HG03108 (cell line): ENCODE data around the gene NFKB1.

Source experiments
- ATAC-seq: cut with Tn5 transposase; IDR thresholded peaks from one replicate; pipeline ENCODE4 v1.9.1; 2021; ENCODE audit warnings: moderate library complexity; ENCODE audit not compliant: unreplicated experiment

The NFKB1 gene

DNA sequence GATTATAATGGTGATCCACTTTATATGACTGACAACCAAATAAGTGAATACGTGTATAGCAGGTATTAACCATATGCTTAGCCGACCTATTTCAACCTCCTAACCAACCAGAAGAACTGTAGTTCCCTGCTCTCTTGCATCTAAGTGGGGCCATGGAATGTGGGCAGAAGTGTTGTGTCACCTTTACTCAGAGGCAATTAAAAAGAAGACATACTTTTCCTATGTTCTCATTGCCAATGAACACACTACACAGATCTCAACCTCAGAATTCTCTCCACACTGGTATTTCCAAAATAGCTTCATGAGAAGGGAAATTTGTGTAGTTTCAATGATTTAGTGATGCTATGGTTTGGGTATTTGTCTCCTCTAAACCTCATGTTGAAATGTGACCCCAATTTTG lies 3.2 kb upstream of the NFKB1 start:
- no peak for ATAC-seq

GRCh38 chr4:102500352-102500695 lies 835 bp upstream of the NFKB1 start:
- no peak for ATAC-seq

DNA sequence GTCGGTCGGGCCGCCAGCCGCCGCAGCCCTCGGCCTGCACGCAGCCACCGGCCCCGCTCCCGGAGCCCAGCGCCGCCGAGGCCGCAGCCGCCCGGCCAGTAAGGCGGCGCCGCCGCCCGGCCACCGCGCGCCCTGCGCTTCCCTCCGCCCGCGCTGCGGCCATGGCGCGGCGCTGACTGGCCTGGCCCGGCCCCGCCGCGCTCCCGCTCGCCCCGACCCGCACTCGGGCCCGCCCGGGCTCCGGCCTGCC lies 213 bp downstream of the NFKB1 start:
- ATAC-seq = peak; percentile 27

- ATAC-seq = no peak
These were observed 1.3 kb downstream of the NFKB1 start for GRCh38 chr4:102502543-102502818.

- ATAC-seq = no peak
These were observed 2.2 kb downstream of the NFKB1 start for GRCh38 chr4:102503301-102503746.

DNA sequence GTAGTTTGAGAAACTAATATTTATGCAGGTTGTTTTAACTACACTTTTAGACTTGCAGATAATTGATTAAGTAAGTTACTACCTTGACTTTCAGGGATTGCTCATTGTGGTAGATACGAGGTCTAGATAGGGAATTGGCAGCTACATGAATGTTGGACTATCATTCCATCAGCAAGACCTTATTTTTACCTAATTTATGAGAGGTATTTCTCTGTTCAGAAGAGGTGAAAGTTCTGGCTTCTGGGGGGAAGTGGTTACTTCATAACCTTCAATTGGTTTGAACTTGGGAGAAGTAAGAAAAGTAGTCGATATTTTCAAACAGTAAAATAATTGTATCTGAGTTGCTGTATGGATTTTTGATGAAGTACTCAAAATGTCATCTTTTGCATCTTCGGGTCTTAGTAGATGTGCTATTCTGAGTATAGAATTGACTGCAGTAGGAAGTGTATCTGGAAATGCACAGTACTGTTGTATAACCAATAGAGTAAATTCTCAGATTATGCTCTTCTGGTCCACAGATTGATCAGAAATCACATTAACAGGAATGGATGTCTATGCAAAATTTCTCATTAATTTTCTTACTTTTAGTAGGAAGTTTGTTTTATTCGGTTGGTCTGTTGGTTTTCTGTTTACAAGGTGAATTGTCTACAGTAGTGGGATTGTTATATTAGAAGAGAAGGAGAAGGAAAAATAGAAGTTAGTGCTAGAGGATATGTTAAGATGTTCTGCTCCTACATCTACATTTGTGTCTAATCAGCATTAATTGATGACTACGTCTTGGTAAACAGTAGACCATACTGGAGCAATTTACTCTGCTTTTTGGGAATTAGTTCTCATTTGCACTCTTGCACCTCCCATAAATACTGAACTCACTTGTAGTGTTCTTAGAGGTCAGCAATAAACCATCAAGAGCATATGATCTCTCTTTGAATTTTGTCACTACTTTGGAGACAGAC lies 3.0 kb downstream of the NFKB1 start:
- ATAC-seq = no peak

DNA sequence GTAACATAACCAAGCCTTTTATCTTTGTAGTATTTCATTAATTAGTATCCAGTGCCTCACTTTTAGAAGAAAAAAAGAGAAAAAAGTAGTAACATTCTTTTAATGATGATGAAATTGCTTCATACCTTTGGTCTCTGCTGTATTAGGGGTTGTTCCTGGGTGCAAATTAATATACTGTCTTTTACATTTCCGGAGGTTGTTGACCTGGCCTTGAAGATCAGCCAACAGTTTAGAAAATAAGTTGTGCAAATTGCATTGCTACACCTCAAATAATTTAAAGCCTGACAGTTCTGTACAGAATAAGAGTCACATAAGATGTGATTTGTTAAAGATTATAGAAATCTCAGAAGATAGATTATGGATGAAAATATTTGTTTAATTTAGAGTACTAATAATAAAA lies 3.8 kb downstream of the NFKB1 start:
- ATAC-seq = no peak

DNA sequence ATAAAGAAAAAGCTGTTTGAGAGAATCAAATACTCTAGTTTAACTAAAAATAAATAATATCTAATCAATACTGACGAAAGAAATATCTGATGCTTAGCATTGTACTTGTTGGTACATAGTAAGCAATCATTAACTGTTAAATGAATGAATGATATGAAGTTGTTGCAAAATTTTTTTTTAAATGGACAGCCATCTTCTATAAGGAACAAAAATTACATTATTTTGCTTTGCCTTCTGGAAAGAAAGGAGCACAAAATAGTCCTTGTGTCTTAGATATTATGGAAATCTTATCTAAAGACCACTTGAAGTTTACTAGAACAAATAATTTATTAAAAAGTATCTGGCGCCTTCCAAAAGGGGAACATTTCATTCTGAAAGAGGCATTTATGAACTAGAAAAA lies 4.5 kb downstream of the NFKB1 start:
- no peak for ATAC-seq

DNA sequence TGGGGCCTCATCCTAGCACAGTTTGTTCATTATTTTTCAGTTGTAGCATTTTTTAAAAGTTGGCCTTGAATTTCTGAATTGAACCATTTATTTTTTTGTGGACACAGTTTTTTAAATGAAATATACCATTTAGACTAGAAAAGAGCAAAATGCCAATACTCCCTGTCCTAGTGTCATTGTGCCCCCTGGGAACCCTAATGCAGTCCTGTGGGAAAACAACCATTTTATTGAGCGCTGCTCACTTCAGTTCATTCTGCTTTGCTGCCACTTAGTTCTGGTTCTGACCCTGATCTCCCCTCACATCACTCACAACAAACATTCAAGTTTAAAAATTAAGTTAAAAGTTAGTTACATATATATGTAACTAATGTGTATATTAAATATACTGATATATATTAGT lies 5.4 kb downstream of the NFKB1 start:
- ATAC-seq = no peak

DNA sequence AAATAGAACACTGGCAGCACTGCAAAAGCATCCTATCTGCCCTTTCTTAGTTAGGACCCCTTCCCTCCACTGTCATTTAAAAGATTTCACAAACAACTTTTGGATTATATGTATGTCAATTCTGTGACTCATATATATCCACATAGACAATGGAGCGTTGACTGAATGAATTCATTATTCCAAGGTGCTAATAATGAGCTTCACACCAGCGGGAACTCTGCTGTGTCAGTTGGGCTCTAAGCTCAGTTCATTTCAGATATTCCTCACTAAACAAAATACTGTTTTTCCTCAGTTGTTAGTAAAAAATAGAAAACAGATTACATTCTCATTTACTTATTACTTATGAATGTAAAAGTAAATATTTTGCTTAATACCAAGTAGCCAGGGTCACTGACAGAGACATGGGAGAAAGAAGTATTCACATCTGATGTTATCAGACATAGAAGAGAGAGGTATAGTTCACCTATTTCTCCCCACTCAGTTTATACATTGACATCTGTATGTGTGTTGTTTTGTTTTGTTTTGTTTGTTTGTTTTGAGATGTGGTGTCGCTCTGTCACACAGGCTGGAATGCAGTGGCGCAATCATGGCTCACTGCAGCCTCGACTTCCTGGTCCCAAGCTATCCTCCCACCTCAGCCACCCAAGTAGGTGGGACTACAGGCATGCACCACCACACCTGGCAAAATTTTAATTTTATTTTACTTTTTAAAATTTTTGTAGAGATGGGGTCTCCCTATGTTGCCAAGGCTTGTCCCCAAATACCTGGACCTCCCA lies 10.9 kb downstream of the NFKB1 start:
- ATAC-seq = no peak

- ATAC-seq = no peak
These were observed 13.3 kb downstream of the NFKB1 start for GRCh38 chr4:102514298-102514964.

DNA sequence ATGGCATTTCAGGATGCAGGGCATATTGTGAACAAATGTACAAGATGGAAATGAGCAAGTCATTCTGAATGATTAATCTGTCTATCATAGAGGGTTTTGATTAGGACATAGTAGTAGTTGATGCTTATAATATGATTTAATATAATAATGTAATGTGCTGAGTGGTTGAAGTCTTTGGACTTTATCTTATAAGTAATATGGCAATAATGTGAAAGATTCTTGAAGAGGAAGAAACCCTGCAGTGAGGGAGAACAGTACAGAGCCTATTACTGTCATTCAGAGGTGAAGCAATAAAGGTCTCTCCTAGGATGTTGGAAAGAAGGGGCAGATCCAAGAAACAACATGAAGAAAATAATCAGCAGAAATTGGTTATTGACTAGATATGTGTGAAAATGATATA lies 16.6 kb downstream of the NFKB1 start:
- ATAC-seq = no peak

- ATAC-seq = no peak
These were observed 17.6 kb downstream of the NFKB1 start for GRCh38 chr4:102518703-102519131.

GRCh38 chr4:102519925-102520324 lies 18.8 kb downstream of the NFKB1 start:
- ATAC-seq = no peak

GRCh38 chr4:102521570-102521969 lies 20.4 kb downstream of the NFKB1 start:
- no peak for ATAC-seq

DNA sequence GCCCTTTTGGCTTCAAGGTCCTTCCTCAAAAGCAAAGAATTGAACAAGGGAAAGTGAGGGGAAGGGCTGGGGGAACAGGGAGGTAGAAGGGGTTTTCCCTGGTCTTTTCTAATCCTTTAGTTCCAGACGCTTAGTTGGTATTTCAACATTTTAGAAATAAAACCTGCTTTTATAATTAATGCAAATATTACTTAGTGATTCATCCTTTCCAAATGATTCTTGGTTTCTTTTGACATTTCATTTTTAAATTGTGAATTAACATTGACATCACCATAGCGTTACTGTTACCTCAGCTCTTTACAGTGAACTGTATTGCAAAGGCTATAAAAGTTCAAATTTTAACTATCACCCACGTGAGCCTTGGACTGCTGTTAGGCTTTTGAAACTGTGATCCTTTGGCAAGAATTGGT lies 20.9 kb downstream of the NFKB1 start:
- no peak for ATAC-seq

DNA sequence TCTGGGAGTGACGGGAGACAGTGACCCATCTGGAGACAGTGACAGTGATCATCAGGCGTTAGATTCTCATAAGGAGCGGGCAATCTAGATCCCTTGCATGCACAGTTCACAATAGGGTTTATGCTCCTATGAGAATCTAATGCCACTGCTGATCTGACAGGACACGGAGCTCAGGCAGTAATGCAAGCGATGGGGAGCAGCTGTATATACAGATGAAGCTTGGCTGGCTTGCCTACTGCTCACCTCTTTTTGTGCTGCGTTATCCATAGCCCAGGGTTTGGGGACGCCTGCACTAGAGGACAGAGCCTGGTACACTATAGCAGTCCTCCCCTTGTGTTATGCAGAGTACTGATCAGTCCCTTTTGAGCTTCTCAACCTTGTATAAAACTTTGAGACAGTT lies 23.5 kb downstream of the NFKB1 start:
- ATAC-seq = no peak

- ATAC-seq = no peak
These were observed 23.9 kb downstream of the NFKB1 start for GRCh38 chr4:102525097-102525496.

DNA sequence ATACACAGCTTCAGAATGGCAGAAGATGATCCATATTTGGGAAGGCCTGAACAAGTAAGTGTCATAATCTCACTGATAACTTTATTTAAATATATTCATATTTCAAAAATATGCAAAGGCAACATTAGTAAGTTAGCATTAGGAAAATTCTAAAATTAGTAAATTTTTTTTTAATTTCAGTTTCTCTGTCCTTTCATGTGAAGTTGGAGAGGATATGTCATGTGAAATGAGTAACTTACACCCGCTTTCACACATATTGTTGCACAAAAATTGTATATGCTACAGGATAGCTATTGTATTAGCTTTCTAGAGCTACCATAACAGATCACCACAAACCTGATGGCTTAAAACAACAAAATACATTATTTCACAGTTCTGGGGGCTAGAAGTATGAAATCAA lies 24.3 kb downstream of the NFKB1 start:
- no peak for ATAC-seq

GRCh38 chr4:102526532-102526931 lies 25.4 kb downstream of the NFKB1 start:
- ATAC-seq = no peak

DNA sequence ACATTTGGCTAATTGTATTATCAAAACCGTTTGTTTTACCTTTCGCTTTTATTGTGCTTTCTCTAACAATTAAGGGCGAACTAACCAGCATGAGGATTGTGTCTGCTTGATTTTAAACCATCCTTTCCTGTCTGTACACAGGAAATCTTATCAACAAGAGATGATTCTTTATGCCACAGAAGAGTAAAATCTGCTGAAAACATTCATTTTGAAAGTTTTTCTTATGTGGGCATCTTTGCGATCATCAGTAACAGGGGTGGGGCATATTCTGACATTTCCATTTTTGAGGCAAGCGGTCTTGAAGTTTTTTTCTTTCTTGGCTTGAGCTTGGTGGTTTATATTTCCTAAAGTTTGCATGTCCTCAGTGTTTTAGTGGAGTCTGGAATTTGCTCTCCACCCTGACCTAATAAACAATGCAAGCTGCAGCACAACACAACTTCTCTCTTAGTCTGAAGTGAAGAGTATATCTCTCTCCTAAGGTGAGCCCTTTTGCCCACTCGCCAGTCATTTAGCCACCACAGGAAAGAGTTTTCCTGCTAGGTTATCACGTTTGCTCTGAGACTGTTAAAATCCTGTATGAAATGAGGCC lies 26.6 kb downstream of the NFKB1 start:
- no peak for ATAC-seq

GRCh38 chr4:102529977-102530376 lies 28.8 kb downstream of the NFKB1 start:
- no peak for ATAC-seq
